Nucleus accumbens (tissue), 56 donors: ENCODE measurements around the gene SMIM44.
"Not testable (repeated sequence)": the region's sequence is repeated elsewhere in the genome, so short reads cannot be mapped to it uniquely, and the experiment has no call there.

Experiments used
- DNase-seq, 56 donors: peaks; one replicate each; lab custom pipeline; 2025; lab: John Stamatoyannopoulos, UW

Gene SMIM44

DNA sequence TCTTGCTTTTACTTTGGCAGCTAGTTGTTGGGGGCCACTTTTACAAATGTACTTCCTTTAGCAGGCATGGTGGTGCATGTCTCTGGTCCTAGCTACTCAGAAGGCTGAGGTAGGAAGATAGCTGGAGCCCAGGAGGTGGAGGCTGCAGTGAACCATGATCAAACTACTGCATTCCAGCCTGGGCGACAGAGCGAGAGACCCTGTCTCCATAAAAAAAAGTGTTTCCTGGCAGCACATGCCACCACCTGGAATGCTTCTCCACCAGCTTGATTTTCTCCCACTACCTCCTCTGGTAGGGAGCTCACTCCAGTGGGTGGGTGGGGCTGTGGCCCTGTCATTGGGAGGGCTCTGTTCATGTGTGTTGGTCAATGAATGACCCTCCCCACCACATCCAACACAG lies 35.4 kb upstream of the SMIM44 start:
- no peak for DNase-seq

- no peak for DNase-seq
Measured at GRCh38 chr19:3518255-3518654, 35.0 kb upstream of the SMIM44 start.

DNA sequence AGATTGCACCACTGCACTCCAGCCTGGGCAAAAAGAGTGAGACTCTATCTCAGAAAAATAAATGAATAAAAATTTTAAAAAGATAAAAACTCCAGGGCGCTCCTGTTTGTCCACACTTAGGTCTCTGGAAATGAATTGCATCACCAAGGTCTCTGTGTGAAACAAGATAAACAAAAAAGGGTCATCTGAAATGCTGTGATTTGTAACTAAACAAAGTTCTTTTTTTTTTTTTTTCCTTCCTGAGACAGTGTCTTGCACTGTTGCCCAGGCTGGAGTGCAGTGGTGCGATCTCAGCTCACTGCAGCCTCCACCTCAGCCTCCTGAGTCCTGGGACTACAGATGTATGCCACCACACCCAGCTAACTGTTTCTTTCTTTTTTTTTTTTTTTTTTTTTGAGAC lies 34.4 kb upstream of the SMIM44 start:
- DNase-seq = no peak

- DNase-seq = peak in 9 of 56 donors; percentile 3 to 52 (median 17)
Measured at GRCh38 chr19:3516675-3517207, 33.5 kb upstream of the SMIM44 start.

- DNase-seq = peak in 1 of 56 donors; percentile 2
Measured at GRCh38 chr19:3515891-3516422, 32.7 kb upstream of the SMIM44 start.

DNA sequence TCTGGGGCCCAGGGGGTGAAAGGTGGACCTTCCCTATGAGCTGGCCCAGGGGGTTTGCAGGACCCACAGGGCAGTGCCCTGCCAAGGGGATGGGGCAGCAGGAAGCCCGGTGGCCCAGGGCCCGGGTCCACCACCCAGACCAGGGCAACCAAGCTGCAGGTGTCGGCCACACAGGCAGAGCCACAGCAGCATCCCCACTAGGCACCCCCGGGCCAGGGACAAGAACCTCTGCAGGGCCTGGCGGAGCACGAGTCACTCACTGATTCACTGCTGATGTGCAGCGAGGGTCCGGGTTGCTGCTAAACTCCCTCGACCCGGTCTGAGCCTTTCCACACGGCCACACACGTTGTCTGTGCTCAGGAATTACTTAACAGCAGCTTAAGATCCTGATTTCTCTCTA lies 31.7 kb upstream of the SMIM44 start:
- DNase-seq = no peak

DNA sequence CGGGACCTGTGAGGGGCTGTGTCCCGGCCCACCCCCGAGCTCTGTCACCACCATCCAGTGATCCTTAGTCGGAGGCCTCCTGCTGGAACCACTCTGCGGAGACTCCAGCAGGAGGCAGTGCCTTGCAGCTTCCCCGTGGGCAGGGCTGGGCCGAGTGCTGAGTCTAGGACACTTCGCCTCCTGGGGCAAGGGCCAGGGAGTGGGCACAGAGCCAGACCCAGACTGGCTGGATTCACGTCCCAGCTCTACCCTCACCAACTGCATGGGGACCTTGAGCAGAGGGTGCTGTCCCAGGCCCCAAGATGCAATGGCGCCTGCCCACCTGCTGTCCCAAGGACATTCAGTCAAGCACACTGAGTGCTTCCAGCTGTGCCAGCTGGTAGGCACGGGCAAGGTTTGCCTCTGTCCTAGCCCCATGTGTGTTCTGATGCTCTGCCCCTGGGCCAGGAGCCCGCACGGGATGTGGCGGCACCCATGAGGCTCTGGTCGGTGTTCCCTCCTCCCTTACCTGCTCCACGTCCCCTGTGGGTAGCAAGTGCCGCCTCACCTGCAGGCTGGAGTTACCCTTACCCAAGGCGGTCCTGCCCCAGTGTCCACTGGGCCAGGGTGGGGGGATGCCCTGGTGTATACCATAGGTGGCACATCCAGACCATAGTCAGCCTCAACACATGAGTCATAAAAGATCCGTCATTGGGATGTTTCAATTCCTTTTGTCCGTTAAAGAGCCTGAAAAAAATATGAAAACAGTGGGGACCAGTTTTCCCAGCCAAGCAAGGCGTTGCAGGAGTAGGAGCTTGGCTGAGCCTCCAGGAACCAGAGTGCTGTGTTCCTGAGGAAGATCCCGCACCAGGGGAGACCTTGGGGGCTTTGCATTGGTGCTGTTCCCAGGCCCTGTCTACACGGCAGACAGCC lies 30.2 kb upstream of the SMIM44 start:
- peak in 5 of 56 donors; percentile 13 to 34 (median 20) for DNase-seq

DNA sequence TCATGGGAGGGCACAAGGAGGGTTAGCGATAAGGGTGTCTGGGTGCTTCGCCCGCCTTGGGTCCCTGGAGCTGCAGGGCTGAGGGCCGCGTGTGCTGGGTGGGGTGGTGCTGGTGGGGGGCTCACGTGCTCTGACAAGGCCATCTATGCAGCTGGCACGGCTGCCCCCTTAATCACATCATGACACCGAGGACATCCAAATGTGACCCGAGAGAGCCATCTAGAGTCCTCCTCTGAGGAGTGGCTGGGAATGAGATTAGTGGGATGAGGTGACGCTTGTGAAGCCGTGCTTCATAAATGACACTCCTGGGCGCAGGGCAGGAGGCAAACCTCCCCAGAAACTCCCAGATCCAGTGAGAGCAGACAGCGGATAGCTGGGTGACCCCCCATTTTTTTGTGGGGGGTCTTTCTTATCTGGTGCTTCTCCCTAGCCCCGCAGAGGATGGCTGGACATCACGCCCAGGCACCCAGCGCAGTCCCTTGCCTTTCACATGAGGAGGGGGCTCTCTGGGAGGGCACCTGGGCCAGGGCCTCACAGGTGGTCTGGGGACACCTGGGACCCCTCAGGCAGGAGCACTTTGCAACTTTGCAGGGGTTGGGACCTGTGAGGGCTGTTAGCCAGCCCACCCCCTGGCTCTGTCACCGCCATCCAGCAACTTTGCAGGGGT lies 29.5 kb upstream of the SMIM44 start:
- DNase-seq = peak in 13 of 56 donors; percentile 7 to 48 (median 16)

- no peak for DNase-seq
Measured at GRCh38 chr19:3511506-3512251, 28.4 kb upstream of the SMIM44 start.

DNA sequence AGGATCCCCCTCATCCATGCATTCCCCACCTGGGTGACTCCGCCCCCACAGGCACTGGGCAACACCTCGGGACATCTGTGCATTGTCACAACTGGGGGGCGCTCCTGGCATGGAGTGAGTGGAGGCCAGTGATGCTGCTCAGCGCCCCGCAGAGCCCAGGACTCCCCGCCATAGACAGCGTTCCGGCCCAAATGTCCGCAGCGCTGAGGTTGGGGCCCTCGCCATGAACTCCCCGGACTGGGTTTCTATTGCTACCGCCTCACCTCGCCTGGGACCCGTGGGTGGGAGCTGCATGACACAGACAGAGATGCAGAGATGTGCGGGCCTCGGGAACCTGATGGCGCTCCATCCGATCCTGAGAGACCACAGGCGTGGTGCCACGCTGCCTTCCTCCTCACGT lies 27.5 kb upstream of the SMIM44 start:
- DNase-seq = no peak

- DNase-seq = no peak
Measured at GRCh38 chr19:3509566-3509989, 26.3 kb upstream of the SMIM44 start.

GRCh38 chr19:3508771-3509535 lies 25.7 kb upstream of the SMIM44 start:
- no peak for DNase-seq

DNA sequence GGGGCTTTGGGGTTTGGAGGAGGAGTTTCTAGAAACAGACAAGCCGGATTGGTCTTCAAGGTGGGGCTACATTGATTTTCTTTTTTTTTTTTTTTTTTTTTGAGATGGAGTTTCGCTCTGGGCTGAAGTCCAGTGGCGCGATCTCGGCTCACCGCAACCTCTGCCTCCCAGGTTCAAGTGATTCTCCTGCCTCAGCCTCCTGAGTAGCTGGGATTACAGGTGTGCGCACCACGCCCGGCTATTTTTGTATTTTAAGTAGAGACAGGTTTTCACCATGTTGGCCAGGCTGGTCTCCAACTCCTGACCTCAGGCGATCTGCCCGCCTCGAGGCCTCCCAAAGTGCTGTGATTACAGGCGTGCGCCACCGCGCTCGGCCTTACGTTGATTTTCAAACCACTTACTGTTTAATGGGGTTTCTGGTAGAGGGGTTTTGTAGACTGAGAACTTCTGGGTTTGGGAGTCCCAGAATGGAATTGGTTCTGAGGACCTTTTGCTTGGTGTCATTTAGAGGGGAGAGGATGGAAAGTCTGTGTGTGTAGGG lies 24.9 kb upstream of the SMIM44 start:
- DNase-seq = not testable (repeated sequence)

DNA sequence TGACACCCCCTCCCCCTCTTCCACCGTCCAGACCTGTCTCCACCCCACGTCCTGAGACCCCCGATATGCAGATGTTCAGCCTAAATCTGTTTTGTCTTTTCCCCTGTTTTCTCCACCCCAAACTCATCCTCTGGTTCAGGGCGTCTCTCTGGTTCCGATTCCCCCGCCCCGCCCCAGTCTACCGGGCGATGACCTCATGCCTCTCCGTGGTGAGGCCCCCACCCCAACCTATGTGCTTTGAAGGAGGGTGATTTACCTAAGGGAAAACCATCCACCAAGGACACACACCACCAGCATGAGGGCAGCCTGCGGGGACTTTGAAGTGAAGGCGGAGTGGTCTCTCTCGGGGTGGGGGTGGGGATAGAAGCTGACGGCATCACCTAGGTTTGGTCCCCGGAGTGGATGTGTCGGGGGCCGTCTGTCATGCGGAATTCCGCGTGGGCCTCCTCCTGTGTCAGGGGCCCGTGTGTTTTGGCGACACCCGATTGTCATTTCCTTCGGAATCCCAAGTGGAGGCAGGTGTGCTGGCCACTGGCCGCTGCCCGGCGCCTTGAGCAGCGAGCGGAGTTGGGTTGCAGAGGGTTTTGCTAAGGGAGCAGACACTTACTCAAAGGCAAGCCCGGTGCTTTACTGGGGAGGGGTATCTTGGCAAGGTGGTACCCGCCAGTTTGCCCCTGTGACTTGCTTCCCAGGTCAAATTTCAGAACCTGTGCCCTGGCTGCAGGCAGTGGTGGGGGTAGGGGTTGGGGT lies 24.3 kb upstream of the SMIM44 start:
- DNase-seq = peak in 7 of 56 donors; percentile 4 to 36 (median 23)

GRCh38 chr19:3506384-3507340 lies 23.4 kb upstream of the SMIM44 start:
- DNase-seq = peak in 13 of 56 donors; percentile 6 to 60 (median 36)

DNA sequence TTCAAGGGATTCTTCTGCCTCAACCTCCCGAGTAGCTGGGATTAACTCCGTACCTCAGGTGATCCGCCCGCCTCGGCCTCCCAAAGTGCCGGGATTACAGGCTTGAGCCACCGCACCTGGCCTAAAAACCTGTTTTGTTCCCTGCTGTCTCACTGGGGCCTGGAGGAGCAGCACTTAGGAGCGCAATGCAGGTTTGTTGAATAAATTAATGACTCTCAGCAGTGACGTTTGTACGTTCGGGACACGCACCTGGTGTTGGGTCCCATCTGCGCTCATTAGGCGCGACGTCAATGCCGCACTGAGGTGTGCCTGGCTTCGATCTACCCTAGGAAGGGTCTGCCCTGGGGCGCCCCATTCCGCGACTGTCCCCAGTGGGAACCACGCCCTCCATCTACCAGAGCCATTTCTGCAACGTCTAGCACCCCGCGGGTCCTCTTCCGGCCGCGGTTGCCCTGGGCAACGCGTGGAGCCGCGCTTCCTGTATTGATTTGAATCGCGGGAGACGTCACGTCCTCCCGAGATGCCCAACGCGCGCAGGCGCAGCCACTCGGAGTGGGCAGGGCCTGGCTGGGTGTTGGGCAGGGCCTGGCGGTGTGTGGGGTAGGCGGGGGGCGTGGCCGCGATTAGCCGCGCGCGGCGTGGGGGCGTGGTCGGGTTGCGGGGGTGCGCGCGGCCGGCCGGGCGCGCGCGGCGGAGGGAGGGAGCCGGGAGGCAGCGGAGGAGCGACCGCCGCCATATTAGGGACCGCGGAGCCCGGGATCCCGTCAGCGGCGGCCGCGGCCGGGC lies 22.6 kb upstream of the SMIM44 start, which contains the start of gene FZR1:
FZR1 (plus strand) TSS at position 714 of the 786 bp plus-strand sequence. CDS start 16,679 bp downstream, outside the sequence.
- peak; percentile 89 to 100 (median 98) for DNase-seq
